Tongue (tissue), 3 donors: ENCODE results near the gene GFI1B. TPM values are rescaled to one million over a fixed set of nuclear protein-coding genes. Genes with fewer than 3 reads are reported as not detected.
A peak's percentile ranks its signal among the peaks of the same experiment; 100 is the strongest.

Experiments
- DNase-seq: peaks from one replicate; pipeline ENCODE4 v3.0.0-alpha.2; 2015
- small RNA-seq: library from RNA; depleted of rRNA; stranded (forward); fragments of <200 nt; gene quantifications from one replicate; pipeline ENCODE3, GENCODE V24; 2014; ENCODE audit warnings: low replicate concordance
- total RNA-seq: library from RNA; depleted of rRNA; stranded (reverse); fragments of >200 nt; gene quantifications from one replicate; pipeline ENCODE4 v1.2.3, GENCODE V29; 2014

Gene GFI1B
- total RNA-seq, 1 donor from 2014 or later = 0.51 TPM

DNA sequence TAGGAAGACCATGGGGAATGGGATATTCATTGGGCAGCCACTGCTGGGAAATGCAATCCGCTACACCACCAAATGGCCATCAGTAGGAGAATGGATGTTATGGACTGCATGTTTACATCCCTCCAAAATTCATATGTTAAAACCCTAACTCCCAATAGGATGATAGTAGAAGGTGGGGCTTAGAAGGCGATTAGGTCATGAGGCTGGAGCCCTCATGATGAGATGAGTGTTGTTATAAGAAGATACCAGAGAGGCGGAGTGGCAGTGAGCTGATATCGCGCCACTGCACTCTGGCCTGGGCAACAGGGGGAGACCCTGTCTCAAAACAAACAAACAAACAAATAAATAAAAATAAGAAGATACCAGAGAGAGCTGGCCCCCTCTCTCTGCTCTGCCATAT lies 36.2 kb downstream of the GFI1B start:
- DNase-seq = no peak

- DNase-seq = no peak
These were observed 44.8 kb downstream of the GFI1B start for GRCh38 chr9:133023117-133023890.

- DNase-seq = no peak
These were observed 47.9 kb downstream of the GFI1B start for GRCh38 chr9:133026426-133026825.

- no peak for DNase-seq
These were observed 48.6 kb downstream of the GFI1B start for GRCh38 chr9:133027134-133027533.

DNA sequence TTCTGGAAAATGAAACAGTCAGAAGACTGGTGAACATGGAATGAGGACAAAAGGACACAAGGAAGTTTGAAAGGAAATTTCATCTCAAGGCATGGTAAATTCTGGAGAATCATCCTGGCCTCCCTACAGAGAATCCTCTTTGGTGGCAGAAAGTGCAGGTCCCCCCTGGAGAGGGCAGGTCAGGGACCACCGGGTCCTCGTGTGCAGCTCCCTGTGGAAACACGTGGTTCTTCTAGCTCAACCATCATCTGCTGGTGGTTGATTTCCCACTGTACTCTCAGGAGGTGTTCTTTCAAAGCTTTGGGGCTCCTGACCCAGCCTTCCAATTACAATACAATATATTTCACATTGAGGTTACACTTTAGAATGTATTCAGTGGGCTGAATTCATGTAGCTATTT lies 49.7 kb downstream of the GFI1B start:
- no peak for DNase-seq

DNA sequence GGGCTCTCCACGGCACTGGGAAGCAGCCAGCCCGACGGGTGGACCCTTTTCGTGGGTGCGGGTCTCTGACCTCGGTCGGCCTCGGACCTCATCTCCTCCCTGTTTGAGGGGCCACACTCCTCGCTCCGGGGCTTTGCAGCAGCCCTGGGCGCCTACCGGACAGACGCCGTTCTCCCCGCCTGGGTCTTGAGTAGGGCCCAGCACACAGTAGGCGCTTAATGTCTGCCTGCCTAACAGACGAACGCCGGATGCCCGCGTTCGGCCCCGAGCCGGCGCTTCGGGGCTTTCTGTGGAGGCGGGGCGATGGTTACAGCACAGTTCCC lies 51.5 kb downstream of the GFI1B start:
- no peak for DNase-seq

GRCh38 chr9:133030317-133031129 lies 52.0 kb downstream of the GFI1B start, which contains the start of gene GTF3C5:
Gene GTF3C5, plus strand, starts transcription at chr9:133030997. Its CDS starts 15 bp downstream, at chr9:133031012.
- DNase-seq = peak; percentile 99

DNA sequence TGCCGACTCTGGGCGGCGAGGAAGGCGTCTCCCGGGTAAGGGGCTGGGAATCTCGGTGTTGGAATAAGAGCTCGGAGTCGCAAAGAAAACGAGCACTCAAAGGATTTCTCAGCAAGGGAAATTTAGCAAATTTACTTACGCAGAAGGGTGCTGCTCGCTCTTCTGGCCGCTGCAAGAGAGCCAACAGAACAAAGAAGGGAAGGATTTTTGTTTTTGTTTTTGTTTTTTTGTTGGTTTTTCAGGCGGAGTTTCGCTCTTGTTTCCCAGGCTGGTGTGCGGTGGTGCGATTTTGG lies 52.6 kb downstream of the GFI1B start:
- DNase-seq = no peak

DNA sequence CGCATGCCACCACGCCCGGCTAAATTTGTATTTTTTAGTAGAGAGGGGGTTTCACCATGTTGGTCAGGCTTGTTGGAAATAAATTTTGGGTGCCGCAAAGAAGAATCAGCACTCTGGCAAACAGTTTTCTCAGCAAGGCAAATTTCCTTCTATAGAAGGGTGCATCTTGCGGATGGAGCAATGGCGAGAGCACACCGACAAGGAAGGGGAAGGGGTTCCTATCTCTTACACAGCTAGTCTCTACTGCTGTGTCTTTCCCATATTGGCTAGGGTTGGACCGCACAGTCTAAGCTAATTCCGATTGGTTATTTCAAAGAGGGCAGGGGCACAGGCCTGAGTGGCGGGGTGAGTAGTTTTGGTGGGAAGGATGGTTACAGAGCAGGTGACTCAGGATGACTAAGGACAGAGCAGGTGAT lies 53.0 kb downstream of the GFI1B start:
- DNase-seq = no peak

- no peak for DNase-seq
These were observed 53.7 kb downstream of the GFI1B start for GRCh38 chr9:133032171-133032570.

GRCh38 chr9:133035669-133036068 lies 57.2 kb downstream of the GFI1B start:
- DNase-seq = no peak

GRCh38 chr9:133037775-133038515 lies 59.5 kb downstream of the GFI1B start:
- no peak for DNase-seq

DNA sequence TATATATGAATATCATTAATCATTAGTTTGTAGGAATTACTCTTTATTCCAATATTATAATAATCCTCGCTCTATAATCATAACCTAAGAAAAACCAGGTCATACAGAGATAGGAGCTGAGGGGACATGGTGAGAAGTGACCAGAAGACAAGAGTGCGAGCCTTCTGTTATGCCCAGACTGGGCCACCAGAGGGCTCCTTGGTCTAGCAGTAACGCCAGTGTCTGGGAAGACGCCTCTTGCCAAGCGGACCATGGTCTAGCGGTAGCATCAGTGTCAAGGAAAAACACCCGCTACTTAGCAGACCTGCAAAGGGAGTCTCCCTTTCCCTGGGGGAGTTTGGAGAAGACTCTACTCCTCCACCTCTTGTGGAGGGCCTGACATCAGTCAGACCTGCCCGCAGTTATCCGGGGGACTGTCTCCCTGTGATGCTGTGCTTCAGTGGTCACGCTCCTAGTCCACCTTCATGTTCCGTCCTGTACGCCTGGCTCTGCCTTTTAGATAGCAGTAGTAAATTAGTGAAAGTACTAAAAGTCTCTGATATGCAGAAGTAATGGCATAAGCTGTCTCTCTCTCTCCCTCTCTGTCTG lies 62.5 kb downstream of the GFI1B start:
- peak; percentile 54 for DNase-seq

Small RNA genes within 50 kb of the gene (small RNA-seq; reads per million reads assigned to genes)
- gene AL593851.1 (not detected), gene MIR548AW (0.27 reads per million, percentile 47 among the genes with 10 or more reads in this experiment), gene RNU7-21P (not detected)

Other genes with a start within 250 kb of the GFI1B start
- gene AK8, start 100.4 kb upstream of the GFI1B start, total RNA-seq = 0.31 TPM
- gene SPACA9, start 99.8 kb upstream of the GFI1B start, total RNA-seq = 3.8 TPM
- 44.3 TPM for gene TSC1, start 34.1 kb upstream of the GFI1B start, total RNA-seq
- gene GTF3C5, start 52.3 kb downstream of the GFI1B start, total RNA-seq = 47.1 TPM
- 0.41 TPM for gene CEL, start 83.3 kb downstream of the GFI1B start, total RNA-seq
- 56.0 TPM for gene RALGDS, start 142.5 kb downstream of the GFI1B start, total RNA-seq
- gene GBGT1, start 185.2 kb downstream of the GFI1B start, total RNA-seq = 5.1 TPM
- gene OBP2B, start 230.6 kb downstream of the GFI1B start, total RNA-seq = not detected